HG02642 (cell line): Measurements from ENCODE around the gene EDC3.
"Not testable (repeated sequence)": the region's sequence is repeated elsewhere in the genome, so short reads cannot be mapped to it uniquely, and the experiment has no call there.

Source experiments
- ATAC-seq: cut with Tn5 transposase; IDR thresholded peaks from one replicate; pipeline ENCODE4 v1.9.1; 2021; ENCODE audit warnings: mild to moderate bottlenecking; ENCODE audit not compliant: unreplicated experiment, poor library complexity

The EDC3 gene

DNA sequence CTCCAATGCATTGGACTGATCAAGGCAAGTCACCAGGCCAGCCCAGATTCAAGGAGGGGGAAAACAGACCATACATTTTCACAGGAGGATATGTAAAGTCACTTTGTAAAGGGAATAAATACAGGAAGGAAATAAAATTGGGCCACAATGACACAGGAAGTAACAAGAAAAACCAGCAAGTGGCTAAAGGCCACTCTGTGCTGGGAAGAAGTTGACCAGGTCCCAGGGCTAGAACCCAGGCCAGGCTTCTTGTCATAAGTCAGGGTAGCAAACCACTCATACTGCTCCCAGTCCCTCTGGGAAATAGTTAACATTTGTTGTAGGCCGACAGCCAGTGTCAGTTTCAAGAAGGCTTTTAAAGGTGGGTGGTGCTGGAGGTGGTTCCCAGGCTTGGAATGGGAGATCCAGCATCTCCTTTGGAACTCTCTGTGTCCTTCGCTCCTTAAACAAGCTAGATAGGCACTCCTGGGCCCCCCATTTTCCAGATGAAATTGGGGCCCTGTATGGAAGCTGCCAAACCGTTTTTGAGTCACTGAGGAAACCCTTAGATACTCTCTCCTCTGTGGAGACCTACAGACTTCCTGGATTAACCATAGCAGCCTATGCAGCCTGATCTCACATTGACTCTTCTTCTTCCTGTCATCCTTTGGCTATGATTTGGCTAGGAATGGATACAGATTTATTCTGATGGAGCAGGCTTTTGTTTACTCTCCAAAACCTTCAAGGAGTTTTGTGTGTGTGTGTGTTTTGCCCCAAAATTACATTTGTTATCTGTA is 14.7 kb upstream of the EDC3 start:
- no peak for ATAC-seq

- ATAC-seq = no peak
Observed at GRCh38 chr15:74709892-74710291, 14.1 kb upstream of the EDC3 start.

GRCh38 chr15:74709011-74709410 is 13.2 kb upstream of the EDC3 start:
- no peak for ATAC-seq

GRCh38 chr15:74696808-74697207 is 984 bp upstream of the EDC3 start:
- ATAC-seq = no peak

DNA sequence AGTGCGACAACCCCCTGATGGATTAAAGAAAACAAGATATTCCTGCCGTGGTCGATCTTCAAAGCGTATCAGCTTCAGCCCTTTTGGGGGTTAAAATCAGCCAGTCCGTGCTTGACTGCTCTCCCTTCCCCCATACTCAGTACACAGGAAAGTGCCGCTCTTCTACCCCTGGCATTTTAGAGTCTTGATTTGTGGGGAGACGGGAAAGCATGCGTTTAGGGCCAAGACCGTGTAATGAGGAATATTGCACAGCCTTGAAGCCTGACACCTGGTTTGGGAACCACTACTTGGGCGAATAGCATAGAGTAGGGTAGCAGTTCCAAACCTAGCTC is 540 bp upstream of the EDC3 start:
- no peak for ATAC-seq

DNA sequence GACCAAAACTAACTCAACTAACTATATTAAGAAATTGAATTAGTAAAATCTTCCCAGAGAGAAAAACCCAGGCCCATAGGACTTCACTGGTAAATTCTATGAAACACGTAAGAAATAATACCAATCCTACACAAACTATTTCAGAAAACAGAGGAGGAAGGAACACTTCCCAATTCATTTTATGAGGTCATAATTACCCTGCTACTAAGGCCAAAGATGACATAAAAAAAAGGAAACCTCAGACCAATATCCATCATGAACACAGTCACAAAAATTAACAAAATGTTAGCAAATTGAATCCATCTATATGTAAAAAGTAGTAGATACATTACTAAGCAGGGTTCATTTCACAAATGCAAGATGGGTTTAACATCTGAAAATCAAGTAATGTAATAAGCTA is 3.5 kb downstream of the EDC3 start:
- ATAC-seq = no peak

- no peak for ATAC-seq
Observed at GRCh38 chr15:74683758-74684157, 12.1 kb downstream of the EDC3 start.

GRCh38 chr15:74682954-74683353 is 12.9 kb downstream of the EDC3 start:
- no peak for ATAC-seq

GRCh38 chr15:74680456-74680855 is 15.4 kb downstream of the EDC3 start:
- ATAC-seq = no peak

DNA sequence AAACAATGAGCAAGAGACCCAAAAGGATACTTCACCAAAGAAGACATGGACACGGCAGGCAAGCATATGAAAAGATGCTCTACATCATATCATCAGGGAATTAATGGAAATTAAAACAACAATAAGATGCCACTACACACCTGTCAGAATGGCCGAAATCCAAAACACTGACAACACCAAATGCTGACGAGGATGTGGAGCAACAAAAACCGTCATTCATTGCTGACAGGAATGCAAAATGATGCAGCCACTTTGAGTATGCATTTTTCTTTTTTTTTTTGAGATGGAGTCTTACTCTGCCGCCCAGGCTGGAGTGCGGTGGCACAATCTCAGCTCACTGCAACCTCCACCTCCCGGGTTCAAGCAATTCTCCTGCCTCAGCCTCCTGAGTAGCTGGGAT is 19.0 kb downstream of the EDC3 start:
- ATAC-seq = no peak

- ATAC-seq = no peak
Observed at GRCh38 chr15:74674161-74674560, 21.7 kb downstream of the EDC3 start.

- ATAC-seq = no peak
Observed at GRCh38 chr15:74669627-74670026, 26.2 kb downstream of the EDC3 start.

- no peak for ATAC-seq
Observed at GRCh38 chr15:74667975-74668374, 27.8 kb downstream of the EDC3 start.

- ATAC-seq = no peak
Observed at GRCh38 chr15:74664670-74665069, 31.2 kb downstream of the EDC3 start.

- ATAC-seq = no peak
Observed at GRCh38 chr15:74664028-74664616, 31.7 kb downstream of the EDC3 start.

GRCh38 chr15:74663303-74664027 is 32.4 kb downstream of the EDC3 start:
- ATAC-seq = no peak

DNA sequence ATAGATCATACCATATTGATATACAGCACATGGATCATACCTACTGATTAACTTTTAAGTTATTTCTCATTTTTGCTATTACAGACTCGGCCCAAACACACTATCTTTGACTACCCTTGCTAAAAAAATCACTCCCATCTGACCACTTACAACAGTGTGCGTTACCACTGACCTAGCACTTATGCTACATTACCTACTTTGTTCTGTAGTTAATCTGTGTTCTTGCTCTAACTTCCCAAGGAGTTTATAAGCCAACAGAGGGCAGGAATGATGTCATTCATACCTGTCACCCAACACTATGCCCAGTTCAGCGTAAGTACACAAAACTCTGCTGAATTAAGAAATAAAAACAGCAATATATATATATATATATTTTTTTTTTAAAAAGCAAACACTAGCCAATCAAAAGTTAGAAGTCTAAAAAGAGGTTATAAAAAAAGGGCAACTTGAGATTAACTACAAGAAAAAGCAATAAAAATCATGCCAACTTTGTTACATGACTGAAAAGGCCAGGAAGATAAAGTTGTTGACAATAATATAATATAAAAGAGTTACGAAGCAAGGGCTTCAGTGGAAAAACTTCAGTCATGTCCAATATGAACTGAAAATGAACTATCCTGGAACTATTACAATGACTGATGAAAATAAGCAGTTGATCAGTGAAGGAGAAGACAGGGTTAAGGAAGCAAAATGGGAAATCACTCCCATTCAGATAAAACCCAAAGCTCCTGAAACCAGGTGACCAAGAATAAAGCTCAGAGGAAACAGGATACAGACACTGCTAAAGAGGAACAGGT is 33.6 kb downstream of the EDC3 start:
- ATAC-seq = no peak

GRCh38 chr15:74661280-74661679 is 34.5 kb downstream of the EDC3 start:
- ATAC-seq = not testable (repeated sequence)

DNA sequence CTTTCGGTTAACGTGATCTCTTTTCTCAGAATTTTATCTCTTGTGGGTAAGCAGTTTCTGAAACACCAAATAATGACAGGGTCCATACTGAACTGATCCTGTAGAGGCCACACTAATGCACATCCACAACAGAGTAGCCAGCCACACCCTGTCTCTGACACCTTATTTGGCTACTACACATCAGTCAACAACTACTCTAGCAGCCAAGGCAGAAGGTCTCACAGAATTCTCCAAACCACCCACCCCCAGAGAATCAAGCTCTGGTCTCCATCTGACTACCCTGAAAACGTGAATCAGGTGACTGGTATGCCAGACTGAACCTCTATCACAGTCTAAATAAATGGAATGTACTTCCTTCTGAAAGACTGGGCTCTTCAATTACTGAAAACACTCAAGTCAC is 38.0 kb downstream of the EDC3 start:
- ATAC-seq = no peak

DNA sequence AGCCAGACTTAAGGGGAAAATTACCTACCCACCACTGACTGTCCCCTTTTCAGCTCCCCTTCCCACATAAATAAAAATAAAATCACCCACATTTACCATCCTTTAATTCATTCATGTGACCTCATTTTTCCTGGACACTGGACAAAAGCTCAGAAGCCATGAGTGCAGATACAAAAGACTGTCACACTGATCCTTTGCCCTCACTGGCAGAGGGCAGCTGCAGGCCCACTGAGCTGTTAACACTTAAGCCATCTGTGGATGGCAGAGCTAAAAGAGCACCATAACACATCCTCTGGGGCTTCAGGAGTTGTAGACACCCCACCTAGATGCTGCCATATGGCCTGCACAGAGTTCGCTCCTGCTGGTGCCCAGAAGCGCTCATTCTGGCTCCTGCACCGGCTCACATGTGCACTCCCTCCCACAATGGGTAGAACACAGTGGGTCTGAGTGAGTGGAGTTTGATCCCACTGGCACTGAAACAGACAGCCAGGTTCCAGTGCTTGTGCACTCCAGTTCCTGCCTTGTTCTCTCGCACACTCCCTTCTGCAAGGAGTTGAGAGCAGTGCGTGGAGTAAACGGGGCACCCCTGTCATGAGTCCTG is 38.8 kb downstream of the EDC3 start:
- no peak for ATAC-seq
